Transverse colon (tissue), 4 donors: ENCODE measurements around the gene ZNF654. TPM values are rescaled to one million over a fixed set of nuclear protein-coding genes. Genes with fewer than 3 reads are reported as not detected.
"Not testable (repeated sequence)": the region's sequence is repeated elsewhere in the genome, so short reads cannot be mapped to it uniquely, and the experiment has no call there.

ENCODE experiments used
- DNase-seq: peaks from one replicate; pipeline ENCODE4 v3.0.0-alpha.2; 2019
- H3K27ac ChIP-seq, 4 donors: fragments of 200-600 bp; sonication (generic); 2 replicates each; pipeline ENCODE4 v1.5.1; 2016 to 2018; ENCODE audit warnings: inconsistent platforms in 4 of 4
- H3K27me3 ChIP-seq: fragments of 200-600 bp; sonication (generic); 2 replicates; pipeline ENCODE4 v1.5.1; 2017; ENCODE audit warnings: inconsistent platforms
- H3K36me3 ChIP-seq, 4 donors: fragments of 200-600 bp; sonication (generic); 2 replicates each; pipeline ENCODE4 v1.5.1; 2017 to 2019; ENCODE audit warnings: inconsistent platforms in 4 of 4
- H3K4me1 ChIP-seq, 4 donors: fragments of 200-600 bp; sonication (generic); 2 replicates each; pipeline ENCODE4 v1.5.1; 2017 to 2020; ENCODE audit warnings: inconsistent platforms in 4 of 4
- H3K4me3 ChIP-seq, 4 donors: fragments of 200-600 bp; sonication (generic); 1 replicate in 1 of 4; 2 replicates in 3 of 4; pipeline versions ENCODE4 v1.5.1 to v1.6.1; 2017 to 2019; ENCODE audit warnings: inconsistent platforms in 4 of 4
- H3K9me3 ChIP-seq, 2 donors: fragments of 200-600 bp; sonication (generic); 2 replicates each; pipeline ENCODE4 v1.5.1; 2017 to 2019; ENCODE audit warnings: inconsistent platforms in 2 of 2
- CTCF ChIP-seq, 5 experiments: fragments of 200-600 bp in 3 of 5; fragments of 450-650 bp in 2 of 5; sonication (generic) in 3 of 5; IDR thresholded peaks; 1 replicate in 2 of 5; 2 replicates in 3 of 5; pipeline ENCODE4 v1.5.1; 2016 to 2017; ENCODE audit warnings: antibody characterized with exemption in 5 of 5, inconsistent platforms in 3 of 5, mild to moderate bottlenecking in 2 of 5, moderate library complexity in 1 of 5
- EP300 ChIP-seq: sonication (generic); formaldehyde crosslinking; IDR thresholded peaks from one replicate; pipeline ENCODE4 v1.6.1; 2017; ENCODE audit warnings: antibody characterized with exemption, low read depth
- POLR2A ChIP-seq: fragments of 450-650 bp; IDR thresholded peaks from one replicate; pipeline ENCODE4 v1.6.1; 2016; ENCODE audit warnings: antibody characterized with exemption, mild to moderate bottlenecking, moderate library complexity
- POLR2AphosphoS5 ChIP-seq, 3 donors: sonication (generic); formaldehyde crosslinking; IDR thresholded peaks; one replicate each; pipeline ENCODE4 v1.6.1; 2016; ENCODE audit warnings: antibody characterized with exemption in 3 of 3
- WGBS, 2 donors: methylation state at CpG; one replicate each; pipeline ENCODE4 v1.1.5; 2018; ENCODE audit warnings: low coverage in 1 of 2; 5-methylcytosine and 5-hydroxymethylcytosine counted together
- in situ Hi-C, 4 donors: fragments of 200-750 bp; cut with MboI; loops; one replicate each; pipeline versions ENCODE4 v1.15.0 to v1.15.1; 2017; ENCODE audit warnings: low sequenced_read_pairs in 3 of 4, low pct_ligation_motif_present in 1 of 4, low pct_unique_long_range_greater_than_20kb in 1 of 4
- intact Hi-C: fragments of 100-400 bp; cut with DNase I; formaldehyde crosslinking; loops from one replicate; pipeline ENCODE4 v1.15.1; 2023; ENCODE audit warnings: low total_unique reads
- total RNA-seq, 4 donors: library from RNA; depleted of rRNA; stranded (reverse); fragments of >200 nt; gene quantifications; one replicate each; pipeline ENCODE4 v1.1.0, GENCODE V29; 2016

Gene ZNF654
- total RNA-seq, 4 donors from 2014 or later: 7.2 to 16.8 (median 13.5) TPM

GRCh38 chr3:88167173-88167572, 108.1 kb downstream of the ZNF654 start:
- no peak for DNase-seq
- Histone ChIP-seq H3K9me3 (no peaks in the 10 kb centered on the region), H3K27me3 (no peaks in the 10 kb centered on the region), H3K4me1 (no peaks in the 10 kb centered on the region), H3K27ac (no peak overlapping the region), H3K36me3 (no peaks in the 10 kb centered on the region), H3K4me3 (no peak overlapping the region)
- in situ Hi-C loops: no loop called here
- intact Hi-C loops: loop anchor here (10.0 kb wide), 1 partner anchor 1192 kb away; no protein-coding TSS in a partner anchor
- 93 to 96% methylated on average over 6 of the region's 6 CpGs for WGBS, 2 donors
- TF ChIP-seq CTCF (IDR thresholded peaks at IDR 0.05): no peak
- TF ChIP-seq POLR2A: no peak
- no peak for TF ChIP-seq EP300
- TF ChIP-seq POLR2AphosphoS5 (IDR thresholded peaks at IDR 0.05): no peak

GRCh38 chr3:88167704-88168103, 108.6 kb downstream of the ZNF654 start:
- no peak for DNase-seq
- no peaks in the 10 kb centered on the region for H3K9me3 ChIP-seq
- TF ChIP-seq POLR2A: no peak
- no peak for TF ChIP-seq POLR2AphosphoS5 (IDR thresholded peaks at IDR 0.05)
- TF ChIP-seq CTCF (IDR thresholded peaks at IDR 0.05): no peak
- no peak for TF ChIP-seq EP300
- H3K27me3 ChIP-seq: no peaks in the 10 kb centered on the region
- H3K27ac ChIP-seq: no peak overlapping the region
- H3K4me1 ChIP-seq: no peaks in the 10 kb centered on the region
- intact Hi-C loops (loop anchor here (10.0 kb wide), 1 partner anchor 1193 kb away; no protein-coding TSS in a partner anchor), in situ Hi-C loops (no loop called here)
- no peaks in the 10 kb centered on the region for H3K36me3 ChIP-seq
- 90 to 93% methylated on average over 2 of the region's 2 CpGs for WGBS, 2 donors
- H3K4me3 ChIP-seq: no peak overlapping the region

GRCh38 chr3:88168171-88168570, 109.1 kb downstream of the ZNF654 start:
- no peaks in the 10 kb centered on the region for H3K9me3 ChIP-seq
- H3K4me1 ChIP-seq: no peaks in the 10 kb centered on the region
- WGBS, 2 donors: 83 to 87% methylated on average over 5 of the region's 5 CpGs
- no peaks in the 10 kb centered on the region for H3K27me3 ChIP-seq
- H3K27ac ChIP-seq: no peak overlapping the region
- H3K36me3 ChIP-seq: no peaks in the 10 kb centered on the region
- no peak for DNase-seq
- no peak overlapping the region for H3K4me3 ChIP-seq
- intact Hi-C loops (loop anchor here (10.0 kb wide), 1 partner anchor 1193 kb away; no protein-coding TSS in a partner anchor), in situ Hi-C loops (no loop called here)
- TF ChIP-seq EP300 (no peak), POLR2AphosphoS5 (IDR thresholded peaks at IDR 0.05) (no peak), CTCF (IDR thresholded peaks at IDR 0.05) (no peak), POLR2A (no peak)

- intact Hi-C loops: no loop called here
- in situ Hi-C loops: no loop called here
- no peak overlapping the region for H3K27ac ChIP-seq
- no peaks in the 10 kb centered on the region for H3K27me3 ChIP-seq
- H3K36me3 ChIP-seq: no peaks in the 10 kb centered on the region
- no peak overlapping the region for H3K4me3 ChIP-seq
- WGBS, 2 donors: 64 to 74% methylated on average over 4 of the region's 4 CpGs
- H3K4me1 ChIP-seq: no peaks in the 10 kb centered on the region
- DNase-seq: no peak
- no peak for TF ChIP-seq POLR2AphosphoS5 (IDR thresholded peaks at IDR 0.05)
- TF ChIP-seq POLR2A: no peak
- TF ChIP-seq CTCF (IDR thresholded peaks at IDR 0.05): no peak
- no peak for TF ChIP-seq EP300
- no peaks in the 10 kb centered on the region for H3K9me3 ChIP-seq
Observed at GRCh38 chr3:88180398-88180999, 121.4 kb downstream of the ZNF654 start.

- H3K4me1 ChIP-seq, H3K36me3 ChIP-seq, H3K4me3 ChIP-seq, H3K9me3 ChIP-seq, H3K27ac ChIP-seq, in situ Hi-C loops, DNase-seq, intact Hi-C loops, H3K27me3 ChIP-seq: not testable (repeated sequence)
- WGBS, 2 donors: 87 to 100% methylated on average over 2 to 9 of the region's 9 CpGs
Observed at GRCh38 chr3:88182165-88182918, 123.3 kb downstream of the ZNF654 start.
